H1 (cell line): ENCODE results near the gene FKRP. TPM values are rescaled to one million over a fixed set of nuclear protein-coding genes. Genes with fewer than 3 reads are reported as not detected.

Experiments used
- polyA plus RNA-seq, 7 experiments: library from polyadenylated mRNA; depleted of rRNA in 3 of 7; stranded (reverse) in 5 of 7; unstranded in 2 of 7; fragments of >200 nt in 5 of 7; fragments of 200-250 nt in 2 of 7; gene quantifications; 1 replicate in 5 of 7; 2 replicates in 1 of 7; 4 replicates in 1 of 7; pipeline versions ENCODE4 v1.2.1 to v1.2.3, GENCODE V29; 2011 to 2013; ENCODE audit warnings: missing spikeins in 2 of 7, mixed read lengths in 2 of 7
- total RNA-seq: library from RNA; stranded (reverse); fragmentation: NEBNext Ultra II Directional; extraction: Animal tissue kit (Norgen Biotek cat#: 25700); gene quantifications from 2 replicates; pipeline ENCODE4 v1.2.1, GENCODE V29; 2021
- TF ChIP-seq, protein P1 (sequence below): fragments of 300-600 bp; sonication (generic); IDR thresholded peaks from 2 replicates; pipeline ENCODE4 v1.7.1; 2012; ENCODE audit warnings: low read length, moderate library complexity, mild to moderate bottlenecking, inconsistent platforms; ENCODE audit not compliant: insufficient replicate concordance

FKRP gene
- total and polyA plus RNA-seq, 2 of the 8 experiments (the other 6 are each of a cell fraction or from before 2014, with no cell fraction given): 17.1 to 24.4 TPM

GRCh38 chr19:46787331-46788261, 41.7 kb downstream of the FKRP start (continued):
- TF ChIP-seq, protein P1, sequence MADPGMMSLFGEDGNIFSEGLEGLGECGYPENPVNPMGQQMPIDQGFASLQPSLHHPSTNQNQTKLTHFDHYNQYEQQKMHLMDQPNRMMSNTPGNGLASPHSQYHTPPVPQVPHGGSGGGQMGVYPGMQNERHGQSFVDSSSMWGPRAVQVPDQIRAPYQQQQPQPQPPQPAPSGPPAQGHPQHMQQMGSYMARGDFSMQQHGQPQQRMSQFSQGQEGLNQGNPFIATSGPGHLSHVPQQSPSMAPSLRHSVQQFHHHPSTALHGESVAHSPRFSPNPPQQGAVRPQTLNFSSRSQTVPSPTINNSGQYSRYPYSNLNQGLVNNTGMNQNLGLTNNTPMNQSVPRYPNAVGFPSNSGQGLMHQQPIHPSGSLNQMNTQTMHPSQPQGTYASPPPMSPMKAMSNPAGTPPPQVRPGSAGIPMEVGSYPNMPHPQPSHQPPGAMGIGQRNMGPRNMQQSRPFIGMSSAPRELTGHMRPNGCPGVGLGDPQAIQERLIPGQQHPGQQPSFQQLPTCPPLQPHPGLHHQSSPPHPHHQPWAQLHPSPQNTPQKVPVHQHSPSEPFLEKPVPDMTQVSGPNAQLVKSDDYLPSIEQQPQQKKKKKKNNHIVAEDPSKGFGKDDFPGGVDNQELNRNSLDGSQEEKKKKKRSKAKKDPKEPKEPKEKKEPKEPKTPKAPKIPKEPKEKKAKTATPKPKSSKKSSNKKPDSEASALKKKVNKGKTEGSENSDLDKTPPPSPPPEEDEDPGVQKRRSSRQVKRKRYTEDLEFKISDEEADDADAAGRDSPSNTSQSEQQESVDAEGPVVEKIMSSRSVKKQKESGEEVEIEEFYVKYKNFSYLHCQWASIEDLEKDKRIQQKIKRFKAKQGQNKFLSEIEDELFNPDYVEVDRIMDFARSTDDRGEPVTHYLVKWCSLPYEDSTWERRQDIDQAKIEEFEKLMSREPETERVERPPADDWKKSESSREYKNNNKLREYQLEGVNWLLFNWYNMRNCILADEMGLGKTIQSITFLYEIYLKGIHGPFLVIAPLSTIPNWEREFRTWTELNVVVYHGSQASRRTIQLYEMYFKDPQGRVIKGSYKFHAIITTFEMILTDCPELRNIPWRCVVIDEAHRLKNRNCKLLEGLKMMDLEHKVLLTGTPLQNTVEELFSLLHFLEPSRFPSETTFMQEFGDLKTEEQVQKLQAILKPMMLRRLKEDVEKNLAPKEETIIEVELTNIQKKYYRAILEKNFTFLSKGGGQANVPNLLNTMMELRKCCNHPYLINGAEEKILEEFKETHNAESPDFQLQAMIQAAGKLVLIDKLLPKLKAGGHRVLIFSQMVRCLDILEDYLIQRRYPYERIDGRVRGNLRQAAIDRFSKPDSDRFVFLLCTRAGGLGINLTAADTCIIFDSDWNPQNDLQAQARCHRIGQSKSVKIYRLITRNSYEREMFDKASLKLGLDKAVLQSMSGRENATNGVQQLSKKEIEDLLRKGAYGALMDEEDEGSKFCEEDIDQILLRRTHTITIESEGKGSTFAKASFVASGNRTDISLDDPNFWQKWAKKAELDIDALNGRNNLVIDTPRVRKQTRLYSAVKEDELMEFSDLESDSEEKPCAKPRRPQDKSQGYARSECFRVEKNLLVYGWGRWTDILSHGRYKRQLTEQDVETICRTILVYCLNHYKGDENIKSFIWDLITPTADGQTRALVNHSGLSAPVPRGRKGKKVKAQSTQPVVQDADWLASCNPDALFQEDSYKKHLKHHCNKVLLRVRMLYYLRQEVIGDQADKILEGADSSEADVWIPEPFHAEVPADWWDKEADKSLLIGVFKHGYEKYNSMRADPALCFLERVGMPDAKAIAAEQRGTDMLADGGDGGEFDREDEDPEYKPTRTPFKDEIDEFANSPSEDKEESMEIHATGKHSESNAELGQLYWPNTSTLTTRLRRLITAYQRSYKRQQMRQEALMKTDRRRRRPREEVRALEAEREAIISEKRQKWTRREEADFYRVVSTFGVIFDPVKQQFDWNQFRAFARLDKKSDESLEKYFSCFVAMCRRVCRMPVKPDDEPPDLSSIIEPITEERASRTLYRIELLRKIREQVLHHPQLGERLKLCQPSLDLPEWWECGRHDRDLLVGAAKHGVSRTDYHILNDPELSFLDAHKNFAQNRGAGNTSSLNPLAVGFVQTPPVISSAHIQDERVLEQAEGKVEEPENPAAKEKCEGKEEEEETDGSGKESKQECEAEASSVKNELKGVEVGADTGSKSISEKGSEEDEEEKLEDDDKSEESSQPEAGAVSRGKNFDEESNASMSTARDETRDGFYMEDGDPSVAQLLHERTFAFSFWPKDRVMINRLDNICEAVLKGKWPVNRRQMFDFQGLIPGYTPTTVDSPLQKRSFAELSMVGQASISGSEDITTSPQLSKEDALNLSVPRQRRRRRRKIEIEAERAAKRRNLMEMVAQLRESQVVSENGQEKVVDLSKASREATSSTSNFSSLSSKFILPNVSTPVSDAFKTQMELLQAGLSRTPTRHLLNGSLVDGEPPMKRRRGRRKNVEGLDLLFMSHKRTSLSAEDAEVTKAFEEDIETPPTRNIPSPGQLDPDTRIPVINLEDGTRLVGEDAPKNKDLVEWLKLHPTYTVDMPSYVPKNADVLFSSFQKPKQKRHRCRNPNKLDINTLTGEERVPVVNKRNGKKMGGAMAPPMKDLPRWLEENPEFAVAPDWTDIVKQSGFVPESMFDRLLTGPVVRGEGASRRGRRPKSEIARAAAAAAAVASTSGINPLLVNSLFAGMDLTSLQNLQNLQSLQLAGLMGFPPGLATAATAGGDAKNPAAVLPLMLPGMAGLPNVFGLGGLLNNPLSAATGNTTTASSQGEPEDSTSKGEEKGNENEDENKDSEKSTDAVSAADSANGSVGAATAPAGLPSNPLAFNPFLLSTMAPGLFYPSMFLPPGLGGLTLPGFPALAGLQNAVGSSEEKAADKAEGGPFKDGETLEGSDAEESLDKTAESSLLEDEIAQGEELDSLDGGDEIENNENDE: no peak
